NCI-H510A (cell line): ENCODE measurements around the gene MAST4.

Experiments
- DNase-seq: peaks from one replicate; lab custom pipeline; 2025; lab: John Stamatoyannopoulos, UW

The MAST4 gene

GRCh38 chr5:66842540-66842939, 246.3 kb downstream of the MAST4 start:
- no peak for DNase-seq

DNA sequence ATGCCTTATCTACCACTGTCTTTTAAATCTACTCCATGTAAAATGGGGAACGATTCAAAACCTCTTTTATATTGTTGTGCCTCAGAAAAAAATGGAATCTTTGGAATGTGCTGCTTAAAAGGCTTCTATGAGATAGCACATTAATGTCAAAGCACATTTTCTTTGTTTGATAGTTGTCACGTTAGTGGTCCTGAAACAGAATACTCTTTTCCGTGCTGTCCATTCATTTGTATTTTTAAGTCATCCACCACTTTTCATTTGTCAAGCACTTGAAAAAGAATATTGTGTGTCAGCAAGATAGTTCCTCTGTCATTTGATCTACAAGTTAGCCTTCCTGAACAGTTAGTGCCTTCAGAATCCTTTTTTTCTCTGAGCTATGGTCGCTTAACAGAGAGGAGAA, 246.9 kb downstream of the MAST4 start:
- DNase-seq: no peak

DNA sequence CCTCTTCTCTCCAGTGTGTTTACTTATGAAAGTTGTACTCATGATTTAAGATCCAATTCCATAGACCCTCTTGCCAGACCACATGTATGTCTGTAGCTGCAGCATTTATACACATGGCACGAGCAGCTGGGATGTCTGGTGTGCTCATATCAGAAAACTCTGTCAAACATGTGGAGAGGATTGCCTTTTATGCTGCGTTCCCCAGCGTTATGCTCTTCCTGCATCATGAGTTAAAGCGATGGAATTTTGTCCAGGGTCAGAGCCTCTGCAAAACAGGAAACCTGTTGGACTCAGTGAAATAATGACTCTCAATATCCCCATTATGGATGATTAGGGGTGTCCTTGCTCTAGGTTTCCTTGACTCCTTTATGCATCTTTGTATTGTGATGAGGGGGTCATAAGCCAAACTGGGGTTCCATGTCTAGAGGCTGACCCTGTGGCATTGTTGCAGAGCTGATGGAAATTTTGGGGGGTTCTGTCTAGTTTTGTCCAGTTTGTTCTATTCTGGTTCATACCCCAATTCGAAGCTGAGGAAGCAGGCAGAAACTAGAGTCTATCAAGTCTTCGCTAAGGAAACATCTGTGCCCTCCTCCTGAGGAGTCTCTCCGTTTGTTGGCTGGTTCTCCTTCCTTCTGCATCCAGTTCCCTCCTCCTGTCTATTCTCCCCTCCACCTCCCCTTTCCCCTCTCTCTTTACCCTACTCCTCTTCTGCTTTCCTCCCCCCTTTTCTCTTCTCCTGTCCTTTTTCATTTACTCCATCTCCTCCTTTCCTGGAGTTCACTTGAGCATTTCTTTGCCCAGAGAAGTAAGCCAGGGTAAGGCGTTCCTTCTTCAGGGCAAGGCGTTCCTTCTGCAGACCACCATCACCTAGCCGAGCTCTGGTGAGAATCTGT, 252.8 kb downstream of the MAST4 start:
- DNase-seq: no peak

DNA sequence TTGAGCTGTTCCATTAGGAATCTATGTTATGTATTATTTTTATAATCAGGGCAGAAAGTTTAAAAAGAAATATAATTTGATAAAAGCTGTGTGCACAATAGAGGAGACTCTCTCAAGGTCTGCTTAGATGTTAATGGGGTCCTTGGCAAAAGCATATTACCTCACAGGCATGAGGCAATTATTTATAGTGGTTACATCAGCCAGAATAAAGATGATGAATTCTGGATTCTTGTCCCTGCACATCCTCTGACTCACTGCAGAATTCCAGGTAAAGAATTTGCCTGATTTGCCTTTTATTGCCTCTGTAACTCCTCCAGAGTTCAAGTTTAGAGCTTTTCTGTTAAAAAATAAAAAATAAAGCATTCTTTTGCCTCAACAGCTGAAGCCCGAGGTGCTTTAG, 253.6 kb downstream of the MAST4 start:
- DNase-seq: no peak

DNA sequence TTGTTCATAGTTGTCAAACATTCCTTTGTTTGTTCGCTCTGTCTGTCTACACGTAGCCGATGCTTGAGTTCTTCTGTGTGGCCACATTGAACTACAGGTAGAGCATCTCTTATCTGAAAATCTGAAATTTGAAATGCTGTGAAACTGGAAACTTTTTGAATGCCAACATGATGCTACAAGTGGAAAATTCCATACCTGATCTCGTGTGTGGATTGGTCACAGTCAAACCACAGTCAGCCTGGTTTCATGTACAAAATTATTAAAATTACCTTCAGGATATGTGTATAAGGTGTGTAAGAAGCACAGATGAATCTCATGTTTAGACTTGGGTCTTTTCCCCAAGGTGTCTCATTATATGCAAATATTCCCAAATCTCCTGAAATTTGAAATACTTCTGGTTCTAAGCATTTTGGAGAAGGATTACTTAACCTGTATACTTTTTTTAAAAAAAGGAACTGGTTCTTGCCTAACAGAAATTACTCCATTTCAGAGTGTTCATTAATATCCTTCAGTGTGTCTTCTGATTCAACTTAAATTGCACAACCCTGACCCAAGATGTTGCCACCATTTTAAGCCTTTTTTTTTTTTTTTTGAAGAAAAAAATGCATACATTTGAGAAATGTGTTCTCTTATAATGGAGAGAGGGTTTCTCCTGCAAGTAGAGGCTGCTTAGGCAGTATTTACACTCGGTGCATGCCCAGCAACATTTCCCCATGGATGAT, 254.3 kb downstream of the MAST4 start:
- DNase-seq: no peak

GRCh38 chr5:66851306-66851705, 255.1 kb downstream of the MAST4 start:
- no peak for DNase-seq

- no peak for DNase-seq
These were observed 258.2 kb downstream of the MAST4 start for GRCh38 chr5:66854416-66854815.

DNA sequence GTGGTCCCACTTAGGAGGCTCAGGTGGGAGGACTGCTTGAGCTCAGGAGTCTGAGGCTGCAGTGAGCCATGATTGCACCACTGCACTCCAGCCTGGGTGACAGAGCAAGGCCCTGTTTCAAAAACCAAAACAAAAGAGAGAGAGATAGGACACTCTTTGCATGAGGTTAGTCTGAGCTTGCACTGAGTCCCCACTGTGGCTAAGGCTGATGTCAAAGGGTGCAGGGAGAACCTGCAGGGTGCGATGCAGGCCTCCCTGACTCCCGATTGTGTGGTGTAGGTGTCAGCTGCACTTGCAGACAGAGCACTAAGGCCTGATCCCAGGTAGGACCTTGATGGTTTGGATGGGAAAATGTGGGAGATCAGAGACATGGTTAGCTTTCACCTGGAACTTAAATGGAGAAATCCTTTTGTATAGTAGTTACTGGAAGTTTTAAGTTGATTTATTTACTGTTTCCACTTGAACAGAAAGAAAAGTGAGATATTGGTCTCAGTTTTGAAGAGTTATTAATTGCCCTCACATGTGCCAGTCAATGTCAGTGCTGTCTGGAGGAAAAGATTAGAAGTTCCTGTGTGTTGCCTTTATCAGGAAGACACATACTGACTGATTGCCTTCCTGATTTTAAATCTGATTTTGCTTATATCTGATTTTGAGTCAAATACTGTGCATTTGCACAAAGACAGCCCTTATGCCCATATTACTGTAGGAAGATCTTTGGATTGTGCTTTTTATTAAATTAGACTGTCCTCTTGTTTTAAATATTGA, 260.0 kb downstream of the MAST4 start:
- no peak for DNase-seq

DNA sequence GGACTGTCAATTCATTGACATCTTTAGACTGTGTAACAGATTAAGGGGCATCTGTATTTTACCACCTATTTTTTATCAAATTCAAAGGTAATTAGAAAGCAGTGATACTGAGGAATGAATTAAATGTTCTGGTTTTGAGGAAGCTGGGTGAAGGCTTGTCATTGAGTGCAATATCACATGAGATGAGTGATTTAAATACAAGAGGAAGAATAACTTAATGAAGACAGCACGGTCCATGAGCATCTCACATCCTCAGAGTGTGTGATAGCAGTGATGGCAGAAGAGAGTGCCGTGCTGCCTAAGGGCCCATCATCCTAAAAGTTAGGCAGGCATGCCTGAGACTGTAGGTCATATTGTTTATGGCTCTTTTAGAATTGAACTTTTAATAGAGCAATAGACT, 263.3 kb downstream of the MAST4 start:
- DNase-seq: no peak

DNA sequence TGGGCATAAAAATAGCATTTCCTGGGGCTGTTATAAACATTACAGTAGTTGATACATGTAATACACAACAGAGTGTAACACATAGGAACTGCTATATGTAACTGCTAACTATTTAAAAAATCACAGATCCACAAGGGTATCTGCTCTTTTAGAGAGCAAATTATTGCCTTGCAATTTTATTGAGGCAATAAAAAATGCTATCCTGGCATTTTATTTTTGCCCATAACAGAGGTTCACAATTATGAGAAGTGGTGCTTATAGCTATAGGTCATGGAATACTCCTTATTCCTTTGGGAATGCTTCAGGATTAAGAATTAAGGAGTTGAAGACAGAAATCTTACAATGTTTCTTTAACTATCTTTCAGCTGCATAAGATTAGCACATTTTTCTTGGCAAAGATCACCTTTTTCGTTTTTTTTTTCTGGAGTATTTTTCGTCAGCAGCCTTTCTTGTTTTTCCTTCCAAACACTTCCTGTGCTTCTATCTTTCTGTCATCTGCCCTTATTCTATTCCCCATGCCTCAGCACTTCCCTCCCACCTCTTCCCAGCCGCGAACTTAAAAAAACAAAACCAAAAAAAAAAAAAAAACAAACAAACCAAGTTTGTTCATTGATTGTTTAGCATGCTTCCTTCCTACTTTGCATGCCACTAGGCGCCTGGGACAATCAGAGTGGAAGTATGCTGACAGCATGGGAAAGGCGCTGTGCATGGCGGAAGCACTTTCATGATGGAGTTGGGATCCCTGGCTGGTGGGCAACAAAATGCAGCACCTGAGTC, 264.2 kb downstream of the MAST4 start:
- DNase-seq: no peak

- no peak for DNase-seq
These were observed 265.2 kb downstream of the MAST4 start for GRCh38 chr5:66861402-66861801.

GRCh38 chr5:66862020-66862419, 265.8 kb downstream of the MAST4 start:
- no peak for DNase-seq

GRCh38 chr5:66863243-66864170, 267.3 kb downstream of the MAST4 start:
- DNase-seq: no peak

DNA sequence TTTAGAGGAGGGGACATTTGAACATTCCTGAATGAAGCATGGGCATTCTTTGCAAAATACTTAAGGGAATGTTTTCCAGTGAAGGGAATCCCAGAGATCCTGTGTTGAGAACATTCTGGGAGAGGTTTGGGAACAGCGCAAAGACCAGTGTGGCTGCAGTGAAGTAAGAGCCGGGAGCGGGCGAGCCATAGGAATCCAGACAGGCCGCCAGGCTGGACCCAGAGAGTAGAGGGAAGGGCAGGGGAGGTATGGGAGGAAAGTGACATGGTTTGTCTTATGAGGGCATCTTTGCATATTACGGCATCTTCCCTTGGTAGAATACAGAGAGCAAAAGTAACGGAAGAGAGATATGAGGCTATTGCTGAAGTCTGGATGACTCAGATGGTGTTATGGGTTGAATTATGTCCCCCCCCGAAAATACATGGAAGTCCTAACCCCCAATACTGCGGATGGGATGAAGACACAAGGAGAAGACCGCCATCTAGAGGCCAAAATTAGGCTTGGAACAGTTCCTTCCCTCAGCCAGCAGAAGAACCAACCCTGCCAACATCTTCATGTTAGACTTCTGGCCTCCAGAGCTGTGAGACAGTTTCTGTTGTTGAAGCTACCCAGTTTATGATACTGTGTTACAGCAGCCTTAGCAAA, 268.2 kb downstream of the MAST4 start:
- no peak for DNase-seq

- DNase-seq: no peak
These were observed 271.6 kb downstream of the MAST4 start for GRCh38 chr5:66867618-66868322.

DNA sequence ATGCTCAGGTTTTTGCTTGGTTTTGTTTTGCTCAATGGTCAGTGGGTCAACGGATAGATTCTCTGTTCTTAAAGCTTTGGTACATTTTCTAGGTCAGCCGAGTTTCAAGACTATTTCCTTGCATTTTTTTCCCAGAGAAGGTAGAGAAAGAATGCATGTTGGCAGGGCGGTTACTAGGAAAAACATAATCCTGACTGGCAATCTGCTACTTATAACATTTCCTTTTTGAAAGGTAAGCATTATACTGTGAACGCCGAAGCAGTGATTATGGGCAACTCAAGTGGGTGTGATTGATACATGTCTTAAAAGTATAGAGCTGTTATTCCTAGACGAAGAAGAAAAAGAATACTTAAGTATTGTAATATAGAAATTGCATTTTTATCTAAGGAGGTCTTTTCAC, 273.2 kb downstream of the MAST4 start:
- no peak for DNase-seq

DNA sequence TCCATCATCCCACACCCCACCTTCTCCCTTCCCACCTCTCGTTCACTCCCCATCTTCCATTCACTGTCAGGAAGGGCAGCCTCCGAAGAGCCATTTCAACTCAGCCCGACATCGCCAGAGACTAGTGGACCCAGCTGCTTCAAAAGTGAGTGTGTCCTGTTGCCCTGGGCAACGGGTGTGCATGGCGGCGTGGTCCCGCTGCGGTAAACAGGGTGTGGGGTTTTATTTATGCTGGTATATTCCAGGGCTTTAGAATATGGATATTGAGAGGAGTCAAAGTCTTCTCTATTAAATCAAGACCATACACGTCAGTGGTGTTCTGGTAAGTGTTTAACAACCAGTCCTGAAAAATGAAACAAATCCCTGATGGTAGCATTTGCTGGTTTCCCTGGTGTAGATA, 274.5 kb downstream of the MAST4 start:
- DNase-seq: no peak

DNA sequence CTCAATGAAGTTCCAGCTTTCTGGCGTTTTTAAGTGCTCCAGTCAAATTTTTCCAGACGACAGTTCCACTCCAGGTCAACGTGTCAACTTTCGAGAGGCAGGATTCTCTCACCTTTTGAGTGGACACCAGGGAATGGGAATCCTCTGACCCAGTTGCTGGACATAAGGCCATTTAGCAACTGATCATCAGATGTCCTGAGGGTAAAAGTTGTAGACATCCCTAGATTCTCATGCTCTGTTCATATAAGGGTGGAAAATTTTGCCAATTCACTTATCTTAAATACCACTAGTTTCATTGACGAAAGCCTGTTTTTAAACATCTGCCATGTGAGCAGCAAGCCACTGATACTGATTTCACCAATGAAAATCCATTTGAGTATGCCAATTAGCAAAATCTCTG, 275.5 kb downstream of the MAST4 start:
- DNase-seq: no peak

- no peak for DNase-seq
These were observed 276.6 kb downstream of the MAST4 start for GRCh38 chr5:66872736-66873331.
